GM19240 (cell line): ENCODE measurements around the gene SLCO4A1.

Experiments used
- DNase-seq: peaks from one replicate; pipeline ENCODE4 v3.0.0; 2011; ENCODE audit warnings: low spot score; ENCODE audit not compliant: insufficient read length

The SLCO4A1 gene

DNA sequence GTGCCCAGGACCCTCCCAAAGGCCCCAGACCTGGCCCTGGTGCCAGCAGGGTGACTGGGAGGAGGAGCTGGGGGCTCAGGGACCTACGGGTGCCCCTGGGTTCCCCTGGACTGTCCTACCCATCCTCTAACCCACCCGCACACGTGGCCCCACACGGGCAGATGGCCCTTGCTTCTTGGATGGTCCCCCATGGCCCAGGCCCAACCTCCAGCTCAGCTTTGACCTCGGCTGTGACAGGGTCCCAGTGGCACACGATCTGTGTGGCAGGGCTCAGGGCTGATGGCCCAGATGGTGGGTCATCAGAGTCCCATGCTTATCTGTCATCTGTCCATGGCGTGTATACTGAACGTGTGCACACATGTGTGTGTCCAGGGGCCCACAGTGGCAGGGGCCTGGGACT, 70.3 kb downstream of the SLCO4A1 start:
- no peak for DNase-seq

- DNase-seq = no peak
Observed at GRCh38 chr20:62714006-62714405, 71.7 kb downstream of the SLCO4A1 start.

DNA sequence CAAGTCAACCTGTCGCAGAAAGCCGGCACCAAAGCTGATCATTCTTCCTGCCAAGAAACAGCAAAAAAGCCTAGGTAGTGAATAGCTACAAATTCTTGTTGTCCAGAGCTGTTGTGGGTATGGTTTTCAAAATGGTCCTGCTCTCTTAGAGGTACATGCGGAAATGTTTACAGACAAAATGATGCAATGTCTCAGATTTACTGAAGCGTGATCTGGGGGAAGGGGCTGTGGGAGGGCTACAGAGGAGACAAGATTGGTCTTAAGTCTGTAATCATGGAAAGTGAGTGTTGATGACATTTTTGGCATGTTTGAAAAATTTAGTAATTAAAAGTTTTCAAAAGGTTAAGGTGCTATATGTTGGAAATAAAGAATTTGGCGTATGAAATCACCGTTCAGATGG, 72.5 kb downstream of the SLCO4A1 start:
- DNase-seq = no peak

DNA sequence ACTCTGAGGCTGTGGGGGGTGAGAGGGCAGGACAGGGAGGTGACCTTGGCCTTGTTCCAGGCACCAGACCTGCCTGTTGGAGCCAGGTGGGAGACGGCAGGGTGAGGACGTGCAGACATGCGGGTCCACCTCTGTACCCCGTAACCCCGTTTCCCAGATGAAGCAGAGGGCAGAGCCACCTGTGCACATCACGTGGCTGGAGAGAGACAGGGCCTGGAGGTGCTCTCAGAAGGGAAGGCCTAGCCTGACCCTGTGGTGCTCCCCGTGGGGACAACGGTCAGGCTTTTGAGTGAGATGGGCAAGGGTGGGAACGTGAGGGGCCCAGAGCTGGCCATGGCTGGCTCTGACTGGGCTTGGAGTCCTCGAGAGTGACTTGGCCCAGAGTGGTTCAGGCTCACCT, 72.9 kb downstream of the SLCO4A1 start:
- DNase-seq = no peak

DNA sequence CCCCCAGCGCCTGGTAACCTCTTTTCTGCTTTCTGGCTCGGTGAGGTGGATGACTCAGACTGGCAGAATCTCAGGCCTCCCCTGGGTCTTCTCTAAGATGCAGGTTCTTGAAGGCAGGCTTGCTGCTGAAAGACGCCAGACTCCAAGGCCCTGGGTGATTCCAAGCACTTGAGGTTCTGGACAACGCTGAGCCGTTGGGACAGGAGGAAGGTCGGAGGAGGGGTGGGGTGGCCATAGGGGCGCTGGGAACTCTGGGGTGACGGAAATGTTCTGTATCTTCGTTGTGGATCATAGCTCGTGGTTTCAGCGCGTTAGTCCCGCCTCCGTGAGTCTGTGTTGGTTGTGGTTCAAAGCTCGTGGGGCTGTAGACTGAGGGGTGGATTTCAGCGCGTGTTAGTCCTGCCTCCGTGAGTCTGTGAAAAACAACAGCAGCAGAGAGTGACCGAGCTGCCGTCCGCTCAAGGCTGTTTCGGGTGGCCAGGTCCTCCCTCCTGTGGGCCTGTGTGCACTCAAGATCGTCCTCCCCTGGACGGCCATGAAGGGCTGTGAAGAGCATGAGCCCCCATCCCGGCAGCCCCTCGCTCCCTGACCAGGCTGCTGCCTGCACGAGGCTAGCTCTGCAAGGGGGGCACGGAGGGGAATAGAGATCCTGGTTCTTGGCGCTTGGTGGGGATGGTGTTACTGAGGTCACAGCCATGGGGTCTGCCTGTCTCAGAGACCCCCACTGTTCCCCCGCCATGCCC, 74.1 kb downstream of the SLCO4A1 start:
- no peak for DNase-seq

DNA sequence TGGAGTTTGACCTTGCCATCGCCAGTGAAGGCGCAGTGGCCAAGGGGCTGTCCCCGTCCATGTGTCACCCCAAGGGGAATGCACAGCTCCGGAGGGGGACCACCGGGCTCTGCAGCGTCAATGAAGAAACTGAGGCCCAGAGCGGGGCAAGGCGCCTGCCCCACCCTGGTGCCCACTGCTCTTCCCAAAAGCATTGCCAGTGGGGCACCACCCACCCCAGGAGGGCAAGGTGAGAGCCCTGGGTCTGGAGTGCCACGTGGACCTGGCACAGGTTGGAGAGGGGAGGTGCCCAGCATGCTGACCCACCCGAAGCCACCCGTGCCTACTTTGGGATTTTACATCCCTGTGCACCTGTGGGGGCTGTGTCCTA, 74.6 kb downstream of the SLCO4A1 start:
- no peak for DNase-seq

DNA sequence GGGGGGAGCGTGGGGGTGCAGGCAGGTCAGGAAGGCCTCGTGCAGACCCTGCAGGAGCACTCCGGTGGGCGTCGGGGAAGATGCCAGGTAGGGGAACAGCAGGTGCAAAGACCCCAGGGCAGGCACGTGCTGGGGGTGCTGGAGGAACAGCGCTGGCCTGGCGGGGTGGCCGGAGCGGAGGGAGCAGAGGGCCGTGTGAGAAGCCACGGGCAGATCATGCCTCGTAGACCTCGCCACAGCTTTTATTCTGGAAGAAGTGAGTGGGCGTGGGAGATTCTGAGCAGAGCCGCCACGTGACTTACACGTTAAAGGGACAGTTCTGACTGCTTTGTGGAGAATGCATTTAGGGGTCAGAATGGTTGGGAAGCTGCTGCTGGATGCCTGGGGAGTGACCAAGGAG, 75.6 kb downstream of the SLCO4A1 start:
- no peak for DNase-seq

GRCh38 chr20:62718546-62718945, 76.2 kb downstream of the SLCO4A1 start:
- DNase-seq = no peak

DNA sequence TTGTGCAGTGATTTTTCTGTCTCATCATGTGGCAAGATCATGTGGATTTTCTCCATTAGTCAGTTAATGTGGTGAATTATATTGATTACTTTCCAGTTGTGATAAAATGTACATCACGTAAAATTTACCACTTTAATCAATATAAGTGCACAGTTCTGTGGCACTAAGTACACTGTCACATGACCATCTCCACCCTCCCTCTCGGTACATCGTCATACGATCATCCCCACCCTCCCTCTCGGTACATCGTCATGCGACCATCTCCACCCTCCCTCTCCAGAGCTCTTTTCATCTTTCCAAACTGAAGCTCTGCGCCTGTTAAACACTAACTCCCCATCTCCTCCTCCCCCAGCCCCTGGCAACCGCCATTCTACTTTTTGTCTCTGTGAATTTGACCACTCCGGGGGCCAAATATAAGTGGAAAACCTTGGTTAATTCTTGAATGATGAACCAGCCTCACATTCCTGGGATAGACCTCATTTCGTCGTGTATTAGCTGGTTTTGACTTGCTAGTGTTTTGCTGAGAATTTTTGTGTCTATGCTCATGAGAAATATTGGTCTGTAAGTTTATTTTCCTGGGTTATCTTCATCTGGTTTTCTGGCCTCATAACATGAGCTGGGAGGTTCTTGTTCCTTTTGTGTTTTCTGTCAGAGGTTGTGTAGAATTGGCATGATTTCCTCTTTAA, 77.1 kb downstream of the SLCO4A1 start:
- DNase-seq = no peak
